Smooth muscle cell (in vitro differentiated cells): ENCODE data around the gene PTMA. TPM values are rescaled to one million over a fixed set of nuclear protein-coding genes. Genes with fewer than 3 reads are reported as not detected.

Experiments used
- DNase-seq: peaks from one replicate; lab custom pipeline; 2025; ENCODE audit not compliant: unreplicated experiment; lab: John Stamatoyannopoulos, UW
- H2AFZ ChIP-seq: fragments of 200-600 bp; sonication (generic); 2 replicates; pipeline ENCODE4 v1.6.0; 2016; ENCODE audit warnings: antibody characterized with exemption, low read depth, mild to moderate bottlenecking
- H3F3A ChIP-seq: fragments of 200-600 bp; sonication (generic); 2 replicates; pipeline ENCODE4 v1.6.0; 2017; ENCODE audit warnings: antibody characterized with exemption, low read depth
- H3K27ac ChIP-seq: fragments of 200-600 bp; sonication (generic); 2 replicates; pipeline ENCODE4 v1.5.1; 2016; ENCODE audit warnings: low read depth, mild to moderate bottlenecking
- H3K27me3 ChIP-seq: fragments of 200-600 bp; sonication (generic); 2 replicates; pipeline ENCODE4 v1.6.1; 2016; ENCODE audit warnings: low read depth, mild to moderate bottlenecking
- H3K36me3 ChIP-seq: fragments of 200-600 bp; sonication (generic); 2 replicates; pipeline ENCODE4 v1.5.1; 2016; ENCODE audit warnings: low read depth
- H3K4me1 ChIP-seq: fragments of 200-600 bp; sonication (generic); 2 replicates; pipeline ENCODE4 v1.5.1; 2016; ENCODE audit warnings: low read depth
- H3K4me2 ChIP-seq: fragments of 200-600 bp; sonication (generic); 2 replicates; pipeline ENCODE4 v1.6.0; 2016; ENCODE audit warnings: mild to moderate bottlenecking
- H3K4me3 ChIP-seq: fragments of 200-600 bp; sonication (generic); 2 replicates; pipeline ENCODE4 v1.5.1; 2016; ENCODE audit warnings: mild to moderate bottlenecking
- H3K79me2 ChIP-seq: fragments of 200-600 bp; sonication (generic); 2 replicates; pipeline ENCODE4 v1.6.0; 2016; ENCODE audit warnings: low read depth, mild to moderate bottlenecking
- H3K9ac ChIP-seq: fragments of 200-600 bp; sonication (generic); 2 replicates; pipeline ENCODE4 v1.6.0; 2016; ENCODE audit warnings: low read depth
- H3K9me3 ChIP-seq: fragments of 200-600 bp; sonication (generic); replicated peaks from 2 replicates; pipeline ENCODE4 v1.5.1; 2016; ENCODE audit warnings: low read depth
- H4K20me1 ChIP-seq: fragments of 200-600 bp; sonication (generic); 2 replicates; pipeline ENCODE4 v1.6.0; 2016; ENCODE audit warnings: low read depth
- CTCF ChIP-seq: fragments of 200-600 bp; sonication (generic); IDR thresholded peaks from 2 replicates; pipeline ENCODE4 v1.5.1; 2017; ENCODE audit warnings: borderline replicate concordance, mild to moderate bottlenecking, antibody characterized with exemption; ENCODE audit not compliant: insufficient read depth, poor library complexity, severe bottlenecking
- WGBS: methylation state at CpG from one replicate; pipeline ENCODE4 v1.1.7; 2016; ENCODE audit warnings: low lambda C conversion rate; 5-methylcytosine and 5-hydroxymethylcytosine counted together
- polyA plus RNA-seq: library from polyadenylated mRNA; unstranded; fragments of >200 nt; fragmentation: Nextera tagmentation; extraction: Ambion mirVana; gene quantifications from 2 replicates; pipeline ENCODE4 v1.2.1, GENCODE V29; 2016
- total RNA-seq: library from RNA; depleted of rRNA; stranded (reverse); fragments of >200 nt; gene quantifications from 2 replicates; pipeline ENCODE4 v1.2.3, GENCODE V29; 2014

PTMA gene
- total and polyA plus RNA-seq, 2 experiments from 2014 or later, result 615 to 655 TPM

GRCh38 chr2:231672617-231673347 is 35.5 kb upstream of the PTMA start:
- no peaks in the 10 kb centered on the region for H3K79me2 ChIP-seq
- TF ChIP-seq CTCF, result no peak

GRCh38 chr2:231673348-231673770 is 35.0 kb upstream of the PTMA start:
- Histone ChIP-seq H3K4me2 (peak overlapping the region; percentile 79), H3K27ac (peak overlapping the region; percentile 74), H4K20me1 (no peaks in the 10 kb centered on the region), H3K9ac (no peak overlapping the region), H3K9me3 (no peaks in the 10 kb centered on the region), H3F3A (peaks cover 5% of the 10 kb centered on the region), H3K27me3 (no peaks in the 10 kb centered on the region), H3K4me1 (peaks cover 37% of the 10 kb centered on the region), H3K4me3 (peak overlapping the region; percentile 7), H3K79me2 (no peaks in the 10 kb centered on the region), H2AFZ (peak overlapping the region; percentile 75), H3K36me3 (no peaks in the 10 kb centered on the region)
- TF ChIP-seq CTCF, result no peak
- 1% methylated on average over 5 of the region's 6 CpGs for WGBS
- DNase-seq, result peak; percentile 30

More at GRCh38 chr2:231672617-231673347, 35.5 kb upstream of the PTMA start:
- DNase-seq, result peak; percentile 39
- WGBS, result 25% methylated on average over 20 of the region's 20 CpGs
- Histone ChIP-seq H3K4me3 (peak overlapping the region; percentile 7), H3K36me3 (no peaks in the 10 kb centered on the region), H3K9ac (no peak overlapping the region), H3K9me3 (no peaks in the 10 kb centered on the region), H2AFZ (peak overlapping the region; percentile 75), H3K27me3 (no peaks in the 10 kb centered on the region), H3K4me1 (peaks cover 37% of the 10 kb centered on the region), H3F3A (peaks cover 5% of the 10 kb centered on the region), H4K20me1 (no peaks in the 10 kb centered on the region), H3K27ac (peak overlapping the region; percentile 74), H3K4me2 (peak overlapping the region; percentile 79)

DNA sequence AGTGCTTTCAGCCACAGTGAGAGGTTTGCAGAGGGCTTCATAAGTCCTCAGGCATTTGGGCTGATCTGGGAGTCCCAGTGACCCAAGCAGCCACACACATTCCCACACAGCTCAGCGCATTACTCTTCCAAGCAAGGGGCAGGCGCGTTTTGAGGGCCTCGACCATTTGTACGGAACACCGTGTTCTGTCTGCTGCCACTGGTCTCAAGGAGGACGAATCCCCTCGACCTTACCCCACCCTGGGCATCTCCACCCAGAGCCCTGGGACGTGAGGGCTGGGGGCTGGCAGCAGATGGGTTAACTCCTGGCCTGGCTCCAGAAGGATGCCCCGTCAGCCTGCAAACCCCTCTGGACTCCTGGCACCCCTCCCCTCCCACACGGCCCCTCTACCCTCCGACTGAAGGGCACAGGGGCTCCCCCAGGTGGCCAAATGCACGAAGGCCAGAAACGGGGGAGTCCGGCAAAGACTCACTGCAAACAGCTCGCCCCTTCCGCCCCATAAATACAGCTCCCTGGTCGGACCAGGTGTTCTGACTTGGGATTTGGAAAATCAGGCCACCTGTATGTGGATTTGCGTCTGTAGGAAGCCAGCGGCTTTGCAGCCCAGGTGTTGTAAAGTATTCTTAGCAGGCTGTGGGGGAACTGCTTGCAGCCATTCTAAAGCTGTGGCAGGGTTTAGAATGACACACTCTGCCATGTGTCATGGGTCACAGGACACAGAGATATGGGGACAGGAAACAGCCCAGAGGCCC is 33.6 kb upstream of the PTMA start:
- Histone ChIP-seq H3K4me2 (no peak overlapping the region), H3K27ac (peak overlapping the region; percentile 74), H3K4me1 (peaks cover 37% of the 10 kb centered on the region), H3F3A (peaks cover 5% of the 10 kb centered on the region), H3K9me3 (no peaks in the 10 kb centered on the region), H3K36me3 (no peaks in the 10 kb centered on the region), H3K79me2 (no peaks in the 10 kb centered on the region), H3K9ac (no peak overlapping the region), H3K27me3 (no peaks in the 10 kb centered on the region), H3K4me3 (no peak overlapping the region), H2AFZ (no peak overlapping the region), H4K20me1 (no peaks in the 10 kb centered on the region)
- 37% methylated on average over 20 of the region's 20 CpGs for WGBS
- peak; percentile 38 for DNase-seq
- TF ChIP-seq CTCF, result peak; percentile 71
